Panc1 (cell line): Measurements from ENCODE around the gene ALG2. TPM values are rescaled to one million over a fixed set of nuclear protein-coding genes. Genes with fewer than 3 reads are reported as not detected.
"Not testable (repeated sequence)": the region's sequence is repeated elsewhere in the genome, so short reads cannot be mapped to it uniquely, and the experiment has no call there.

Experiments
- ATAC-seq: fragments of 200-7000 bp; cut with Tn5 transposase; 2 replicates; pipeline ENCODE4 v1.9.1; 2020; ENCODE audit warnings: mild to moderate bottlenecking, moderate library complexity
- BruUV-seq: library from RNA; stranded (reverse); fragments of 400-500 nt; replicated peaks from 2 replicates; lab custom pipeline; 2021; lab: Mats Ljungman, UMichigan
- CTCF ChIA-PET: fragments of 300-600 bp; sonication (Branson Sonifier 250); formaldehyde crosslinking; loops from one replicate; lab custom pipeline; 2022; ENCODE audit warnings: antibody characterized with exemption; lab: Charles Lee
- POLR2A ChIA-PET: fragments of 300-600 bp; sonication (Branson Sonifier 250); formaldehyde crosslinking; loops from one replicate; lab custom pipeline; 2022; ENCODE audit warnings: antibody characterized with exemption; lab: Charles Lee
- DNase-seq: peaks from one replicate; pipeline ENCODE4 v3.0.0-alpha.2; 2010; ENCODE audit warnings: low read depth, low spot score
- H3K27ac ChIP-seq: 2 replicates; pipeline ENCODE4 v1.5.1; 2011; ENCODE audit warnings: mild to moderate bottlenecking, low read length, inconsistent platforms
- H3K27me3 ChIP-seq: fragments of 200-500 bp; sonication (Bioruptor generic); 2 replicates; pipeline ENCODE4 v1.6.0; 2014; ENCODE audit warnings: low read length, inconsistent platforms; ENCODE audit not compliant: control insufficient read depth, insufficient read depth
- H3K36me3 ChIP-seq: fragments of 200-500 bp; sonication (Bioruptor generic); 2 replicates; pipeline ENCODE4 v1.5.1; 2014; ENCODE audit warnings: inconsistent platforms, mild to moderate bottlenecking, low read length, moderate library complexity; ENCODE audit not compliant: control insufficient read depth, insufficient read depth
- H3K4me1 ChIP-seq: 2 replicates; pipeline ENCODE4 v1.5.1; 2011; ENCODE audit warnings: inconsistent platforms, mild to moderate bottlenecking, low read length, moderate library complexity; ENCODE audit not compliant: control insufficient read depth, insufficient read depth
- H3K4me3 ChIP-seq, 2 experiments: 2 replicates each; pipeline ENCODE4 v1.5.1; 2011 to 2012; ENCODE audit warnings: low read depth in 2 of 2, low read length in 2 of 2, mild to moderate bottlenecking in 2 of 2, inconsistent platforms in 1 of 2, moderate library complexity in 1 of 2
- H3K9me3 ChIP-seq: fragments of 200-500 bp; sonication (Bioruptor generic); 2 replicates; pipeline ENCODE4 v1.5.1; 2014; ENCODE audit warnings: low read depth, mild to moderate bottlenecking, inconsistent platforms, low read length, moderate library complexity; ENCODE audit not compliant: control insufficient read depth, insufficient read depth
- CTCF ChIP-seq: fragments of 450-650 bp; IDR thresholded peaks from 2 replicates; pipeline ENCODE4 v1.5.1; 2017; ENCODE audit warnings: mild to moderate bottlenecking
- POLR2AphosphoS5 ChIP-seq: IDR thresholded peaks from 2 replicates; pipeline ENCODE4 v1.6.1; 2012; ENCODE audit warnings: mild to moderate bottlenecking, low read depth, low read length, moderate library complexity
- SIN3A ChIP-seq: IDR thresholded peaks from 2 replicates; pipeline ENCODE4 v1.6.1; 2012; ENCODE audit warnings: low read depth, mild to moderate bottlenecking, low read length, moderate library complexity, borderline replicate concordance; ENCODE audit not compliant: insufficient read depth
- TCF7L2 ChIP-seq: IDR thresholded peaks from 2 replicates; pipeline ENCODE4 v1.6.1; 2011; ENCODE audit warnings: mild to moderate bottlenecking, low read depth, low read length, inconsistent platforms
- in situ Hi-C: cut with HindIII; loops from 2 replicates; pipeline ENCODE4 v1.10.0; 2016; ENCODE audit warnings: low sequenced_read_pairs, low pct_unique_long_range_greater_than_20kb
- intact Hi-C: fragments of 100-400 bp; cut with micrococcal nuclease; formaldehyde crosslinking; loops from one replicate; pipeline ENCODE4 v1.10.0; 2022; ENCODE audit not compliant: unreplicated experiment
- total RNA-seq: library from RNA; stranded (reverse); gene quantifications from one replicate; pipeline ENCODE4 v1.2.1, GENCODE V29; 2021; ENCODE audit not compliant: unreplicated experiment
- TF ChIP-seq, protein P1 (sequence below), 2 experiments: IDR thresholded peaks; 2 replicates each; pipeline ENCODE4 v1.6.1; 2011 to 2012; ENCODE audit warnings: low read depth in 2 of 2, control low read depth in 1 of 2, low read length in 1 of 2, mild to moderate bottlenecking in 1 of 2, moderate library complexity in 1 of 2; ENCODE audit not compliant: insufficient read depth in 1 of 2

ALG2 gene
- total RNA-seq, 1 experiment from 2014 or later: 20.8 TPM

- ATAC-seq: no peak
- TF ChIP-seq, protein P1, sequence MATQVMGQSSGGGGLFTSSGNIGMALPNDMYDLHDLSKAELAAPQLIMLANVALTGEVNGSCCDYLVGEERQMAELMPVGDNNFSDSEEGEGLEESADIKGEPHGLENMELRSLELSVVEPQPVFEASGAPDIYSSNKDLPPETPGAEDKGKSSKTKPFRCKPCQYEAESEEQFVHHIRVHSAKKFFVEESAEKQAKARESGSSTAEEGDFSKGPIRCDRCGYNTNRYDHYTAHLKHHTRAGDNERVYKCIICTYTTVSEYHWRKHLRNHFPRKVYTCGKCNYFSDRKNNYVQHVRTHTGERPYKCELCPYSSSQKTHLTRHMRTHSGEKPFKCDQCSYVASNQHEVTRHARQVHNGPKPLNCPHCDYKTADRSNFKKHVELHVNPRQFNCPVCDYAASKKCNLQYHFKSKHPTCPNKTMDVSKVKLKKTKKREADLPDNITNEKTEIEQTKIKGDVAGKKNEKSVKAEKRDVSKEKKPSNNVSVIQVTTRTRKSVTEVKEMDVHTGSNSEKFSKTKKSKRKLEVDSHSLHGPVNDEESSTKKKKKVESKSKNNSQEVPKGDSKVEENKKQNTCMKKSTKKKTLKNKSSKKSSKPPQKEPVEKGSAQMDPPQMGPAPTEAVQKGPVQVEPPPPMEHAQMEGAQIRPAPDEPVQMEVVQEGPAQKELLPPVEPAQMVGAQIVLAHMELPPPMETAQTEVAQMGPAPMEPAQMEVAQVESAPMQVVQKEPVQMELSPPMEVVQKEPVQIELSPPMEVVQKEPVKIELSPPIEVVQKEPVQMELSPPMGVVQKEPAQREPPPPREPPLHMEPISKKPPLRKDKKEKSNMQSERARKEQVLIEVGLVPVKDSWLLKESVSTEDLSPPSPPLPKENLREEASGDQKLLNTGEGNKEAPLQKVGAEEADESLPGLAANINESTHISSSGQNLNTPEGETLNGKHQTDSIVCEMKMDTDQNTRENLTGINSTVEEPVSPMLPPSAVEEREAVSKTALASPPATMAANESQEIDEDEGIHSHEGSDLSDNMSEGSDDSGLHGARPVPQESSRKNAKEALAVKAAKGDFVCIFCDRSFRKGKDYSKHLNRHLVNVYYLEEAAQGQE (IDR thresholded peaks at IDR 0.05; ENCODE audit: insufficient read depth in 1 of 2, low read depth in 2 of 2, low read length in 1 of 2): no peak
- no peak for TF ChIP-seq TCF7L2
- no peak for TF ChIP-seq CTCF
- TF ChIP-seq SIN3A: no peak
- no peak for TF ChIP-seq POLR2AphosphoS5
- H3K27me3 ChIP-seq: no peaks in the 10 kb centered on the region
- no peak for DNase-seq
- H3K4me1 ChIP-seq: no peaks in the 10 kb centered on the region; the same call in 1 of the 2 replicates
- POLR2A ChIA-PET: no interaction called here
- BruUV-seq: no TSS peak
- no peaks in the 10 kb centered on the region for H3K36me3 ChIP-seq
- H3K27ac ChIP-seq: no peak overlapping the region
- CTCF ChIA-PET: no interaction called here
- in situ Hi-C loops: no loop called here
- intact Hi-C loops: no loop called here
- H3K9me3 ChIP-seq: no peaks in the 10 kb centered on the region
- H3K4me3 ChIP-seq: no peak overlapping the region
Measured at GRCh38 chr9:99197124-99197630, 24.6 kb downstream of the ALG2 start.

DNA sequence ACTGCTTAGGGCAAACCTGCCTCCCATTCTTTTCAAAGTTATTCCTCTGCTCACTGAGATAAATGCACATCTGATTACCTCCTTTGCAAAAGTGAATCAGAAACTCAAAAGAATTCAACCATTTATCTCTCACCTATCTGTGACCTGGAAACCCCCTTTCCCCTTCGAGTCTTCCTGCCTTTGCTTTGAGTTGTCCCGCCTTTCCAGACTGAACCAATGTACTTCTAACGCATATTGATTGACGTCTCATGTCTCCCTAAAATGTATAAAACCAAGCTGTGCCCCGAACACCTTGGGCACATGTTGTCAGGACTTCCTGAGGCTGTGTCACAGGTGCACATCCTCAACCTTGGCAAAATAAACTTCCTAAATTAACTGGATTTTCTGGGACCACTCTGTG lies 25.3 kb downstream of the ALG2 start:
- ATAC-seq, H3K36me3 ChIP-seq, intact Hi-C loops, in situ Hi-C loops, CTCF ChIA-PET, BruUV-seq, H3K4me3 ChIP-seq, H3K27ac ChIP-seq, H3K27me3 ChIP-seq, H3K4me1 ChIP-seq, H3K9me3 ChIP-seq, POLR2A ChIA-PET, DNase-seq: not testable (repeated sequence)

GRCh38 chr9:99193466-99193821 lies 28.3 kb downstream of the ALG2 start:
- no peak overlapping the region for H3K4me3 ChIP-seq
- POLR2A ChIA-PET: no interaction called here
- TF ChIP-seq CTCF (0 out of 2 replicates have a peak, but pooled peaks have one; percentile 1), POLR2AphosphoS5 (no peak), TCF7L2 (no peak), SIN3A (no peak)
- H3K4me1 ChIP-seq: no peaks in the 10 kb centered on the region; the same call in 1 of the 2 replicates
- in situ Hi-C loops: no loop called here
- CTCF ChIA-PET: no interaction called here
- ATAC-seq (no peak), DNase-seq (no peak)
- H3K9me3 ChIP-seq: no peaks in the 10 kb centered on the region
- no peak overlapping the region for H3K27ac ChIP-seq
- no peaks in the 10 kb centered on the region for H3K36me3 ChIP-seq
- BruUV-seq: no TSS peak
- intact Hi-C loops: no loop called here
- no peaks in the 10 kb centered on the region for H3K27me3 ChIP-seq
